Astrocyte (in vitro differentiated cells and primary cell): ENCODE data around the gene HOXA7.

Experiments used
- EZH2 ChIP-seq: IDR thresholded peaks from 2 replicates; pipeline ENCODE4 v1.6.1; 2012; ENCODE audit warnings: mild to moderate bottlenecking, low read length, inconsistent platforms; ENCODE audit not compliant: insufficient read depth
- TF ChIP-seq, protein P1 (sequence below): IDR thresholded peaks from 2 replicates; pipeline ENCODE4 v1.5.1; 2011; ENCODE audit warnings: low read depth, mild to moderate bottlenecking, inconsistent platforms, low read length, moderate library complexity; ENCODE audit not compliant: insufficient read depth

DNA sequence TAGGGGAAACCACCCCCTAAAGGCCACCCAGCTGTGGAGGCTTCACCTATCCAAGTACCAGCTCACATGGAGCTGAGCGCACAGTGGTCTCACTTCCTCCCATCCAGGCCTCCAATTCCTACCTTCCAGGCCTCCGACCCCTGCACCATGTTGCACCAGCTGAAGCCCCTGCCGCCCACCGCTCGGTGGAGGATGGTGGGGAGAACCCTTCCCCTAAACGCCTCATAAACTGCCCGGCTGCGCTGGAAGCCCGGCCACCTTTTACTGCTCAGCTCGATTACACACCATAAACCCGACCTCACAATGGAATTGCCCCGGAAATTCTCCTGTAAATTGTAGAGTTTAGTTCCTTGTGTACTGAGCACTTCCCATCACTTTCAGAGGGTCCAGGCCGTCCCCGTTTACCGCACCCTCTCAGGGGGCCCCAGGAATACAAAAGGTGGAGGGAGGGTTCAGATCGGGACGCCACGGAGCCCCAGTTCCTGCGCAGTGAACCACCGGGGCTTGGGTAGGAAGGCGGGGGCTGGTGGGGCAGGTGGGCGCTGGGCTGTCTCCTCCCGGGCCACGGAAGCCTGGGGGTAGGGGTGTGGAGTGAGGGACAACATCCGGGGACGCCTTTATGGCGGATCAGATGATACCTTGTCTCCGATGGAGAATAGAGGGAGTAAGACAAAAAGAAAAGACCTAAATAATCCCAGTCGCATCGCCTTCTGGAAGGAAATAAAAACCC is 1.4 kb upstream of the HOXA7 start:
- TF ChIP-seq, protein P1, sequence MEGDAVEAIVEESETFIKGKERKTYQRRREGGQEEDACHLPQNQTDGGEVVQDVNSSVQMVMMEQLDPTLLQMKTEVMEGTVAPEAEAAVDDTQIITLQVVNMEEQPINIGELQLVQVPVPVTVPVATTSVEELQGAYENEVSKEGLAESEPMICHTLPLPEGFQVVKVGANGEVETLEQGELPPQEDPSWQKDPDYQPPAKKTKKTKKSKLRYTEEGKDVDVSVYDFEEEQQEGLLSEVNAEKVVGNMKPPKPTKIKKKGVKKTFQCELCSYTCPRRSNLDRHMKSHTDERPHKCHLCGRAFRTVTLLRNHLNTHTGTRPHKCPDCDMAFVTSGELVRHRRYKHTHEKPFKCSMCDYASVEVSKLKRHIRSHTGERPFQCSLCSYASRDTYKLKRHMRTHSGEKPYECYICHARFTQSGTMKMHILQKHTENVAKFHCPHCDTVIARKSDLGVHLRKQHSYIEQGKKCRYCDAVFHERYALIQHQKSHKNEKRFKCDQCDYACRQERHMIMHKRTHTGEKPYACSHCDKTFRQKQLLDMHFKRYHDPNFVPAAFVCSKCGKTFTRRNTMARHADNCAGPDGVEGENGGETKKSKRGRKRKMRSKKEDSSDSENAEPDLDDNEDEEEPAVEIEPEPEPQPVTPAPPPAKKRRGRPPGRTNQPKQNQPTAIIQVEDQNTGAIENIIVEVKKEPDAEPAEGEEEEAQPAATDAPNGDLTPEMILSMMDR, result no peak
- peak; percentile 86 for TF ChIP-seq EZH2
